ENCODE data around the gene ZDHHC22. TPM values are rescaled to one million over a fixed set of nuclear protein-coding genes. Genes with fewer than 3 reads are reported as not detected.

ZDHHC22 gene
- total RNA-seq, 1 donor from 2014 or later = not detected

GRCh38 chr14:77124345-77125280 lies 17.0 kb downstream of the ZDHHC22 start:
- Histone ChIP-seq H3K9me3 (no peaks in the 10 kb centered on the region), H3K4me3 (peak overlapping the region; percentile 53), H3K4me1 (peaks cover 13% of the 10 kb centered on the region), H3K27me3 (peaks cover 16% of the 10 kb centered on the region), H3K36me3 (no peaks in the 10 kb centered on the region), H3K27ac (no peak overlapping the region)
- ATAC-seq (peak; percentile 84), DNase-seq (peak; percentile 74)
- peak; percentile 34 for TF ChIP-seq CTCF (IDR thresholded peaks at IDR 0.05)
- intact Hi-C loops (cut with DNase I) = no loop called here

- no peaks in the 10 kb centered on the region for H3K9me3 ChIP-seq
- H3K27me3 ChIP-seq = peaks cover 16% of the 10 kb centered on the region
- H3K27ac ChIP-seq = peak overlapping the region; percentile 17
- TF ChIP-seq CTCF (IDR thresholded peaks at IDR 0.05) = no peak
- no peaks in the 10 kb centered on the region for H3K36me3 ChIP-seq
- ATAC-seq (peak; percentile 92), DNase-seq (peak; percentile 85)
- peaks cover 13% of the 10 kb centered on the region for H3K4me1 ChIP-seq
- intact Hi-C loops (cut with DNase I) = no loop called here
- H3K4me3 ChIP-seq = no peak overlapping the region
These were observed 17.9 kb downstream of the ZDHHC22 start for GRCh38 chr14:77123381-77124325.

GRCh38 chr14:77122526-77123125 lies 19.0 kb downstream of the ZDHHC22 start:
- no peaks in the 10 kb centered on the region for H3K36me3 ChIP-seq
- TF ChIP-seq CTCF (IDR thresholded peaks at IDR 0.05) = no peak
- H3K4me1 ChIP-seq = peaks cover 13% of the 10 kb centered on the region
- H3K4me3 ChIP-seq = no peak overlapping the region
- DNase-seq (no peak), ATAC-seq (no peak)
- peak overlapping the region; percentile 17 for H3K27ac ChIP-seq
- H3K9me3 ChIP-seq = no peaks in the 10 kb centered on the region
- peaks cover 13% of the 10 kb centered on the region for H3K27me3 ChIP-seq
- intact Hi-C loops (cut with DNase I) = no loop called here

- DNase-seq (no peak), ATAC-seq (no peak)
- H3K27ac ChIP-seq = no peak overlapping the region
- H3K36me3 ChIP-seq = peaks cover 16% of the 10 kb centered on the region
- intact Hi-C loops (cut with DNase I) = no loop called here
- peaks cover 13% of the 10 kb centered on the region for H3K4me1 ChIP-seq
- H3K4me3 ChIP-seq = no peak overlapping the region
- H3K9me3 ChIP-seq = no peaks in the 10 kb centered on the region
- no peak for TF ChIP-seq CTCF (IDR thresholded peaks at IDR 0.05)
- peaks cover 9% of the 10 kb centered on the region for H3K27me3 ChIP-seq
These were observed 20.5 kb downstream of the ZDHHC22 start for GRCh38 chr14:77120771-77121743.
